Astrocyte of the hippocampus (primary cell): ENCODE data around the gene PARP9.

Experiments used
- DNase-seq: peaks from one replicate; pipeline ENCODE4 v3.0.0; 2011; ENCODE audit warnings: low read depth, low spot score

The PARP9 gene

DNA sequence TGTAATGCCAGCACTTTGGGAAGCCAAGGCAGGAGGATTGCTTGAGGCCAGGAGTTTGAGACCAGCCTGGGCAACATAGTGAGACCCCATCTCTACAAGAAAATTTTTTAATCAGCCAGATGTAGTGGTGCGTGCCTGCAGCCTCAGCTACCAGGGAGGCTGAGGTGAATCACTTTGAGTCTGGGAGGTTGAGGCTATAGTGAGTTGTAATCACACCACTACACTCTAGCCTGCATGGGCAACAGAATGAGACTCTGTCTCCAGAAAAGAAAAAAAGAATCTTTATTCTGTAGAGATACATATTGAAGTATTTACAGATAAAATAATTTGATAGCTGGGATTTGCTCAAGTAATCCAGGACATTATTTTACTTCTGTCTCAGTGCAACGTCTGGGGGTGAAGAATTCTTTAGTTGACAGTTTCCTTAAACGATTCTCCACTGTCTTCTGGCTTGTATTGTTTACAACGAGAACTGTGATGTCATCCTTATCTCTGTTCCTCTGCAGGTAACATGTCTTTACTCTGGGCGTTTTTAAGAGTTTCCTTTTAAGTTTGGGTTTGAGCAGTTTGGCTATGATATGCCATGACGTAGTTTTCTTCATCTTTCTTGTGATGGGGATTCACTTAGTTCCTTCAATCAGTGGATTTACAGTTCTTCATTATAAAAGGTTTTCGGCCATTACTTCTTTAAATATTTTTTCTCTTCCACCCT lies 75.7 kb downstream of the PARP9 start:
- no peak for DNase-seq

DNA sequence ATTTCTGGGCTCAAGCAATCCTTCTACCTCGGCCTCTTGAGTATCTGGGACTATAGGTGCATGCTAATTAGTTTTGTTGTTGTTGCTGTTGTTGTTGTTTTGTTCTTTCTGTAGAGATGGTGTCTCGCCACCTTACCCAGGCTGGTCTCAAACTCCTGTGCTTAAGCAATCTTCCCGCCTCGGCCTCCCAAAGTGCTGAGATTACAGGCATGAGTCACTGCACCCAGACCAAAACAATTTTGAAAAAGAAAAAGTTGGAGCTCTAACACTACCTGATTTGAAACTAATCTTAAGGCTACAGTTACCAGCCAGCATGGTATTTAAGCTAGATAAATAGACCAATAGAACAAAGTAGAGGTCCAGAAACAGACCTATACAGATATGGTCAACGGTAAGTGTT lies 79.1 kb downstream of the PARP9 start:
- DNase-seq = peak; percentile 74

DNA sequence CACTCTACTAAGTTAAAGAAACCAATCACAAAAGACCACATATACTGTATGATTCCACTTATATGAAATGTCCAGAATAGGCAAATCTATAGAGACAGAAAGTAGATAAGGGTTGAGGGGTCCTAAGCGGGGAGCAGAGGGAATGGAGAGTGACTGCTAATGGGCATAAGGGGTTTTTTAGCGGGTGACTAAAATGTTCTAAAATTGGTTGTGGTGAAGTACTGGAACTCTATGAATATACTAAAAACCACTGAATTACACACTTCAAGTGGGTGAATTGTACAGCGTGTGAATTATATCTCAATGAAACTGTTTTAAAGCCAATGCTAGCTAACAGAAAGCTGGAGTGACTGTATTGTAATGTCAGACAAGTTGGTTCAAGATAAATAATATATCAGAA lies 82.7 kb downstream of the PARP9 start:
- no peak for DNase-seq
